Measurements from ENCODE around the gene TMEM108.

Gene TMEM108

GRCh38 chr3:133121450-133121849 is 83.3 kb downstream of the TMEM108 start:
- DNase-seq = no peak

- no peak for DNase-seq
Measured at GRCh38 chr3:133123636-133124035, 85.4 kb downstream of the TMEM108 start.

GRCh38 chr3:133124511-133124910 is 86.3 kb downstream of the TMEM108 start:
- no peak for DNase-seq

GRCh38 chr3:133125171-133125570 is 87.0 kb downstream of the TMEM108 start:
- no peak for DNase-seq

GRCh38 chr3:133125802-133126201 is 87.6 kb downstream of the TMEM108 start:
- DNase-seq = no peak

GRCh38 chr3:133127381-133127780 is 89.2 kb downstream of the TMEM108 start:
- no peak for DNase-seq

- DNase-seq = no peak
Measured at GRCh38 chr3:133130168-133130567, 92.0 kb downstream of the TMEM108 start.

GRCh38 chr3:133135306-133135705 is 97.1 kb downstream of the TMEM108 start:
- no peak for DNase-seq

- DNase-seq = no peak
Measured at GRCh38 chr3:133136114-133137041, 98.2 kb downstream of the TMEM108 start.

- DNase-seq = no peak
Measured at GRCh38 chr3:133137042-133137996, 99.1 kb downstream of the TMEM108 start.

- DNase-seq = no peak
Measured at GRCh38 chr3:133138017-133138416, 99.8 kb downstream of the TMEM108 start.

GRCh38 chr3:133152056-133152455 is 113.9 kb downstream of the TMEM108 start:
- DNase-seq = no peak

- DNase-seq = no peak
Measured at GRCh38 chr3:133152681-133153220, 114.6 kb downstream of the TMEM108 start.

- DNase-seq = no peak
Measured at GRCh38 chr3:133153382-133153781, 115.2 kb downstream of the TMEM108 start.

- no peak for DNase-seq
Measured at GRCh38 chr3:133157716-133158115, 119.5 kb downstream of the TMEM108 start.

- DNase-seq = no peak
Measured at GRCh38 chr3:133158686-133159085, 120.5 kb downstream of the TMEM108 start.

- no peak for DNase-seq
Measured at GRCh38 chr3:133159498-133160475, 121.6 kb downstream of the TMEM108 start.

GRCh38 chr3:133161656-133162055 is 123.5 kb downstream of the TMEM108 start:
- DNase-seq = no peak

- DNase-seq = no peak
Measured at GRCh38 chr3:133162265-133162664, 124.1 kb downstream of the TMEM108 start.

- DNase-seq = no peak
Measured at GRCh38 chr3:133162670-133163305, 124.6 kb downstream of the TMEM108 start.

- no peak for DNase-seq
Measured at GRCh38 chr3:133167340-133168024, 129.3 kb downstream of the TMEM108 start.
